Osteoblast (primary cell): ENCODE measurements around the gene GRHPR. TPM values are rescaled to one million over a fixed set of nuclear protein-coding genes. Genes with fewer than 3 reads are reported as not detected.

Source experiments
- DNase-seq: peaks from one replicate; pipeline ENCODE4 v3.0.0; 2011; ENCODE audit warnings: low spot score, mixed read lengths; ENCODE audit not compliant: insufficient read length; ENCODE audit errors: missing footprints
- H2AFZ ChIP-seq: 2 replicates; pipeline ENCODE4 v1.6.0; 2011; ENCODE audit warnings: mild to moderate bottlenecking, low read length
- H3K27ac ChIP-seq: 2 replicates; pipeline ENCODE4 v1.5.1; 2011; ENCODE audit warnings: mild to moderate bottlenecking, low read depth, low read length, moderate library complexity
- H3K27me3 ChIP-seq: 2 replicates; pipeline ENCODE4 v1.6.0; 2012; ENCODE audit warnings: mild to moderate bottlenecking, control low read depth, inconsistent platforms, low read length, moderate library complexity; ENCODE audit not compliant: insufficient read depth
- H3K36me3 ChIP-seq: 2 replicates; pipeline ENCODE4 v1.5.1; 2011; ENCODE audit warnings: mild to moderate bottlenecking, low read length, control low read depth, moderate library complexity; ENCODE audit not compliant: insufficient read depth
- H3K4me1 ChIP-seq: 2 replicates; pipeline ENCODE4 v1.5.1; 2011; ENCODE audit warnings: mild to moderate bottlenecking, low read length, control low read depth, moderate library complexity; ENCODE audit not compliant: insufficient read depth
- H3K4me2 ChIP-seq: 2 replicates; pipeline ENCODE4 v1.6.0; 2011; ENCODE audit warnings: mild to moderate bottlenecking, low read length; ENCODE audit not compliant: insufficient read depth
- H3K4me3 ChIP-seq: fragments of 200-600 bp; sonication (generic); 3 replicates; pipeline ENCODE4 v1.5.1; 2012; ENCODE audit warnings: mild to moderate bottlenecking, low read length, inconsistent platforms; ENCODE audit not compliant: insufficient read depth
- H3K79me2 ChIP-seq: 2 replicates; pipeline ENCODE4 v1.6.0; 2012; ENCODE audit warnings: mild to moderate bottlenecking, low read length, control low read depth, inconsistent platforms; ENCODE audit not compliant: insufficient read depth
- H3K9me3 ChIP-seq: 2 replicates; pipeline ENCODE4 v1.5.1; 2011; ENCODE audit warnings: low read depth, low read length, control low read depth
- H4K20me1 ChIP-seq: 2 replicates; pipeline ENCODE4 v1.6.0; 2012; ENCODE audit warnings: mild to moderate bottlenecking, low read length, control low read depth; ENCODE audit not compliant: insufficient read depth
- total RNA-seq: library from RNA; depleted of rRNA; stranded (reverse); fragments of >200 nt; gene quantifications from 2 replicates; pipeline ENCODE4 v1.2.3, GENCODE V29; 2012
- TF ChIP-seq, protein P1 (sequence below): IDR thresholded peaks from 2 replicates; pipeline ENCODE4 v1.5.1; 2011; ENCODE audit warnings: mild to moderate bottlenecking, low read depth, low read length, moderate library complexity; ENCODE audit errors: extremely low read depth

The GRHPR gene
- total RNA-seq, 1 donor = 165 TPM

DNA sequence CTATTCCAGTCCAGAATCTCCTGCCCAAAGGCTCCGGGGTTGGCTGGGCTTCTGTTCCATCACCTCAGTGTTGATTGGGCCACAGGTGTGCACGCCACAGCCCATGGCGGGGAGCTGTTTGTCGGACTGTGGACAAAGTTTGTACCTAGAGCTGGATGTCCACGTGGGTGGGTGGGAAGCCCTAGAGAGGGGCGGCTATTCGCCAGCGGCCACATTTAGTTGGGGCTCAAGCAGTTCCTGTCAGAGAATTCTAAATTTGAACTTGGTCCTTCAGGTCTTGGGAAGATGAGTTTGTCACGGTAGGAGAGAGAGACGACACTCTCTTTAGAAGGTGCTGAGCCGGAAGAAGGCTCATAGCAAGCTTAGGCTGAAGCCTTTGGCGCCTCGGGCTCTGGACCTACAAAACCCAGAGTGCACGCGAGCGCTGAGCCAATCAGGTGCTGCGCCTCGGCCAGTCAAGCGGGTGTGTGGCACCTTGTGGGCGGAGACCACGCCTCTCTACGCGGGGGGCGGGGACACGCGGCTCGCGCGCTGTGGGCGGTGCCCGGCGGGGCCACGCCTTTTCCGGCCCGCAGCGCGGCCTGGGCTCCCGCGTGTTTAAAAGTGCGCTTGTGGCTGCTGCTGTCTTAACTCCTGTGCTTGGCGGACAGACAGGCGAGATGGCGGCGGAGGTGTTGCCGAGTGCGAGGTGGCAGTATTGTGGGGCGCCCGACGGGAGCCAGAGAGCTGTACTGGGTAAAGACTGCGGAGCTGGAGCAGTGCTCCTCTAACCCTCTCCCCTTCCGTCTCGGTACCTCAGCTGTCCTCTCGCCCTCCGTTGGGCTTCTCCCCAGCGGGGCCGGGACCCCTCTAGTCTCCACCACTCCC lies 63.1 kb downstream of the GRHPR start, which contains the start of gene POLR1E:
Gene POLR1E, plus strand, starts transcription at position 560 of the 867 bp plus-strand sequence. Its CDS starts 100 bp downstream, at position 660.
- H3K27ac ChIP-seq = peak within 1 kb of the TSS; percentile 90
- TF ChIP-seq, protein P1, sequence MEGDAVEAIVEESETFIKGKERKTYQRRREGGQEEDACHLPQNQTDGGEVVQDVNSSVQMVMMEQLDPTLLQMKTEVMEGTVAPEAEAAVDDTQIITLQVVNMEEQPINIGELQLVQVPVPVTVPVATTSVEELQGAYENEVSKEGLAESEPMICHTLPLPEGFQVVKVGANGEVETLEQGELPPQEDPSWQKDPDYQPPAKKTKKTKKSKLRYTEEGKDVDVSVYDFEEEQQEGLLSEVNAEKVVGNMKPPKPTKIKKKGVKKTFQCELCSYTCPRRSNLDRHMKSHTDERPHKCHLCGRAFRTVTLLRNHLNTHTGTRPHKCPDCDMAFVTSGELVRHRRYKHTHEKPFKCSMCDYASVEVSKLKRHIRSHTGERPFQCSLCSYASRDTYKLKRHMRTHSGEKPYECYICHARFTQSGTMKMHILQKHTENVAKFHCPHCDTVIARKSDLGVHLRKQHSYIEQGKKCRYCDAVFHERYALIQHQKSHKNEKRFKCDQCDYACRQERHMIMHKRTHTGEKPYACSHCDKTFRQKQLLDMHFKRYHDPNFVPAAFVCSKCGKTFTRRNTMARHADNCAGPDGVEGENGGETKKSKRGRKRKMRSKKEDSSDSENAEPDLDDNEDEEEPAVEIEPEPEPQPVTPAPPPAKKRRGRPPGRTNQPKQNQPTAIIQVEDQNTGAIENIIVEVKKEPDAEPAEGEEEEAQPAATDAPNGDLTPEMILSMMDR = no peak
- peaks cover 23% of the 10 kb centered on the region for H3K4me1 ChIP-seq
- peak; percentile 97 for DNase-seq
- H3K79me2 ChIP-seq = peaks cover 21% of the 10 kb centered on the region
- peaks cover 25% of the 10 kb centered on the region for H3K36me3 ChIP-seq
- peak within 1 kb of the TSS; percentile 98 for H3K4me2 ChIP-seq
- H3K9me3 ChIP-seq = no peaks in the 10 kb centered on the region
- peaks cover 6% of the 10 kb centered on the region for H4K20me1 ChIP-seq
- peak within 1 kb of the TSS; percentile 95 for H2AFZ ChIP-seq
- peaks cover 4% of the 10 kb centered on the region for H3K27me3 ChIP-seq
- peak within 1 kb of the TSS; percentile 85 for H3K4me3 ChIP-seq

DNA sequence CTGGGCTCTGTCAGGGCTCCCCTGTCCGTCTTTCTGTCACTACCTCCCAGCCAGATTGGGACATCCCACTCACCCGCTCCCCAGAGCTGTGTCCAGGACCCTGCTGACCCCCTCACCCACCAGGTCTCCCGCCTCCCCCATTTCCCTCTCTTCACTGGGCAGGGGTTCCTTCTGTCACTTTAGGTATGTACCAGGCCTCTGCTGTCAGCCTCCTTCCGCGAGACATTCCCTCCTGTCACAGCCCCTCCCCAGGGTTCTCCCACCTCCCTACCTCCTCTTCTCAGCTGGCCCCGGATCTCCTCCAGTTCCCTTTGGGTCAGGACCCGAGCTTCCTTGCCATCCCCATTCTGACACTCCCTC lies 63.7 kb downstream of the GRHPR start:
- peak overlapping the region; percentile 90 for H3K27ac ChIP-seq
- H3K36me3 ChIP-seq = peaks cover 30% of the 10 kb centered on the region
- TF ChIP-seq, protein P1 = no peak

More for the DNA sequence above, 63.7 kb downstream of the GRHPR start:
- H2AFZ ChIP-seq = peak overlapping the region; percentile 95
- no peaks in the 10 kb centered on the region for H3K9me3 ChIP-seq
- peak; percentile 45 for DNase-seq
- H3K27me3 ChIP-seq = peaks cover 4% of the 10 kb centered on the region
- peak overlapping the region; percentile 98 for H3K4me2 ChIP-seq
- peaks cover 6% of the 10 kb centered on the region for H4K20me1 ChIP-seq
- peaks cover 21% of the 10 kb centered on the region for H3K79me2 ChIP-seq
- H3K4me1 ChIP-seq = peaks cover 23% of the 10 kb centered on the region
- H3K4me3 ChIP-seq = peak overlapping the region; percentile 85

Other genes starting within 250 kb of the GRHPR start
- gene ZBTB5, start 42.8 kb downstream of the GRHPR start, total RNA-seq = 10.9 and 11.6 TPM in 2 replicates
- gene POLR1E, start 63.3 kb downstream of the GRHPR start, total RNA-seq = 25.3 and 33.3 TPM in 2 replicates
- gene FBXO10, start 153.7 kb downstream of the GRHPR start, total RNA-seq = 27.7 and 28.6 TPM in 2 replicates
- gene TOMM5, start 169.9 kb downstream of the GRHPR start, total RNA-seq = 69.5 and 72.4 TPM in 2 replicates
- not detected in 2 replicates for gene FRMPD1, start 228.3 kb downstream of the GRHPR start, total RNA-seq